Activated T-cell treated with anti-CD3 and anti-CD28 coated beads, Interleukin-2, amount 50 U/mL, for 48 hours (primary cell): ENCODE data around the gene OBSL1.
A peak's percentile ranks its signal among the peaks of the same experiment; 100 is the strongest.

Experiments
- DNase-seq, 2 experiments: peaks; one replicate each; pipeline ENCODE4 v3.0.0-alpha.2; 2020

OBSL1 gene

GRCh38 chr2:219530048-219530963 lies 41.0 kb downstream of the OBSL1 start:
- peak; percentile 88 to 91 for DNase-seq

GRCh38 chr2:219527472-219527871 lies 43.9 kb downstream of the OBSL1 start:
- DNase-seq: no peak

- DNase-seq: no peak
Measured at GRCh38 chr2:219527076-219527394, 44.3 kb downstream of the OBSL1 start.

- DNase-seq: no peak
Measured at GRCh38 chr2:219526320-219527075, 44.8 kb downstream of the OBSL1 start.

- DNase-seq: no peak
Measured at GRCh38 chr2:219525533-219526232, 45.7 kb downstream of the OBSL1 start.

GRCh38 chr2:219524817-219525216 lies 46.5 kb downstream of the OBSL1 start:
- DNase-seq: no peak

- no peak for DNase-seq
Measured at GRCh38 chr2:219523031-219523671, 48.2 kb downstream of the OBSL1 start.

- DNase-seq: no peak
Measured at GRCh38 chr2:219522111-219523030, 49.0 kb downstream of the OBSL1 start.

- no peak for DNase-seq
Measured at GRCh38 chr2:219521066-219521880, 50.1 kb downstream of the OBSL1 start.

GRCh38 chr2:219520079-219520478 lies 51.3 kb downstream of the OBSL1 start:
- no peak for DNase-seq

- DNase-seq: no peak
Measured at GRCh38 chr2:219519526-219519916, 51.8 kb downstream of the OBSL1 start.

GRCh38 chr2:219517954-219518778 lies 53.2 kb downstream of the OBSL1 start:
- DNase-seq: no peak

- DNase-seq: no peak
Measured at GRCh38 chr2:219516888-219517287, 54.5 kb downstream of the OBSL1 start.

GRCh38 chr2:219515874-219516629 lies 55.3 kb downstream of the OBSL1 start:
- DNase-seq: no peak

- no peak for DNase-seq
Measured at GRCh38 chr2:219514836-219515235, 56.5 kb downstream of the OBSL1 start.

- DNase-seq: no peak
Measured at GRCh38 chr2:219514196-219514761, 57.1 kb downstream of the OBSL1 start, which contains the start of gene ASIC4. TSS of gene ASIC4 (plus strand) at chr2:219514482. CDS start at chr2:219514725, 243 bp downstream.

- no peak for DNase-seq
Measured at GRCh38 chr2:219513787-219514186, 57.6 kb downstream of the OBSL1 start.

- no peak for DNase-seq
Measured at GRCh38 chr2:219512524-219513216, 58.7 kb downstream of the OBSL1 start.
